ENCODE measurements around the gene RERE. TPM values are rescaled to one million over a fixed set of nuclear protein-coding genes. Genes with fewer than 3 reads are reported as not detected.

RERE gene
- total RNA-seq, 1 experiment from 2014 or later: 217 TPM

DNA sequence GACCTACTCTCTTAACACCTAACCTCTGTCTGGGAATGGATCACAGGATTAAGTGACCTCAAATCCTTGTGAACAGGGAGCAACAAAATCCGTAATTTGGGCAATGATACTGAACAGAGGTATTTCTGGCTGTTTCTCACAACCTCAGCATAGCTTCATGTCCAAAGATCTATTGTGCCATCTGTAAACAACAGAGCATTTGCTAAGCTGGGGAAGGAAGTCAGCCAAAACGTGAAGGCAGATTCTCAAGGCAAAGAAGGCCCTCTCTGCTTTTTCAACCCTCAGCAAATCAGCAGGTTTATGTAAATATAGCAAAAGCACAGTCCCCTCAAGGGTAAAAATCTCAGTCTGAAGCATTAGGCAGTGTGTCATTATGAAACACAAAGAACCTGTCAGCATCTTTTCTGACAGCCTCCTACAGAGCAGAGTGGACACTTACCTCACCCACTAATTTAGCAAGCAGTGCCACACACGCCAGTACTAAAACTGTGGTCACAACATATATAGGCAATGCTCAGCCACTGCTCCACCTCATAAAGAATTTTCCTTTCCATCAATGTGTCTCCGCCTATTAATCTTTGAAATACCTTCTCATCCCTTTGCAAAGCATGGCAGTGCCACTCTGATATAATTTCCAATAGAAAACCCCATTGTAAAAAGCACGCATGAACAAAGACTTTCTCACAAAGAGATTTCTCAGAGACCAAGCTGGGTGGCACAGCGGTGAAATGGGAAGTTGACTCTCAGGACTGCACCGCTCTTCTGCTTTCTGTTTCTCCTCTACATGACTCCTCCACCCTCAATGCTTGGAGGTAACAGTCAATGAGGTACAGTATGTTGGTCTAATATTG lies 188.0 kb downstream of the RERE start:
- intact Hi-C loops (cut with micrococcal nuclease; ENCODE audit: unreplicated experiment) (no loop called here), in situ Hi-C loops (cut with HindIII; ENCODE audit: low pct_unique_long_range_greater_than_20kb, low sequenced_read_pairs) (no loop called here)
- Histone ChIP-seq H3K36me3 (ENCODE audit: control insufficient read depth, insufficient read depth, low read length) (no peaks in the 10 kb centered on the region), H3K4me3 (ENCODE audit: low read depth in 2 of 2, low read length in 2 of 2) (no peak overlapping the region), H3K27me3 (ENCODE audit: control insufficient read depth, insufficient read depth, low read length) (no peaks in the 10 kb centered on the region), H3K4me1 (ENCODE audit: control insufficient read depth, insufficient read depth, low read length) (peaks cover 37% of the 10 kb centered on the region), H3K9me3 (ENCODE audit: control insufficient read depth, insufficient read depth, low read depth, low read length) (no peaks in the 10 kb centered on the region), H3K27ac (ENCODE audit: low read length) (no peak overlapping the region)
- ChIA-PET CTCF (no interaction called here), POLR2A (no interaction called here)
- TF ChIP-seq, protein P1, sequence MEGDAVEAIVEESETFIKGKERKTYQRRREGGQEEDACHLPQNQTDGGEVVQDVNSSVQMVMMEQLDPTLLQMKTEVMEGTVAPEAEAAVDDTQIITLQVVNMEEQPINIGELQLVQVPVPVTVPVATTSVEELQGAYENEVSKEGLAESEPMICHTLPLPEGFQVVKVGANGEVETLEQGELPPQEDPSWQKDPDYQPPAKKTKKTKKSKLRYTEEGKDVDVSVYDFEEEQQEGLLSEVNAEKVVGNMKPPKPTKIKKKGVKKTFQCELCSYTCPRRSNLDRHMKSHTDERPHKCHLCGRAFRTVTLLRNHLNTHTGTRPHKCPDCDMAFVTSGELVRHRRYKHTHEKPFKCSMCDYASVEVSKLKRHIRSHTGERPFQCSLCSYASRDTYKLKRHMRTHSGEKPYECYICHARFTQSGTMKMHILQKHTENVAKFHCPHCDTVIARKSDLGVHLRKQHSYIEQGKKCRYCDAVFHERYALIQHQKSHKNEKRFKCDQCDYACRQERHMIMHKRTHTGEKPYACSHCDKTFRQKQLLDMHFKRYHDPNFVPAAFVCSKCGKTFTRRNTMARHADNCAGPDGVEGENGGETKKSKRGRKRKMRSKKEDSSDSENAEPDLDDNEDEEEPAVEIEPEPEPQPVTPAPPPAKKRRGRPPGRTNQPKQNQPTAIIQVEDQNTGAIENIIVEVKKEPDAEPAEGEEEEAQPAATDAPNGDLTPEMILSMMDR (IDR thresholded peaks at IDR 0.05): no peak
- TF ChIP-seq, protein P2, sequence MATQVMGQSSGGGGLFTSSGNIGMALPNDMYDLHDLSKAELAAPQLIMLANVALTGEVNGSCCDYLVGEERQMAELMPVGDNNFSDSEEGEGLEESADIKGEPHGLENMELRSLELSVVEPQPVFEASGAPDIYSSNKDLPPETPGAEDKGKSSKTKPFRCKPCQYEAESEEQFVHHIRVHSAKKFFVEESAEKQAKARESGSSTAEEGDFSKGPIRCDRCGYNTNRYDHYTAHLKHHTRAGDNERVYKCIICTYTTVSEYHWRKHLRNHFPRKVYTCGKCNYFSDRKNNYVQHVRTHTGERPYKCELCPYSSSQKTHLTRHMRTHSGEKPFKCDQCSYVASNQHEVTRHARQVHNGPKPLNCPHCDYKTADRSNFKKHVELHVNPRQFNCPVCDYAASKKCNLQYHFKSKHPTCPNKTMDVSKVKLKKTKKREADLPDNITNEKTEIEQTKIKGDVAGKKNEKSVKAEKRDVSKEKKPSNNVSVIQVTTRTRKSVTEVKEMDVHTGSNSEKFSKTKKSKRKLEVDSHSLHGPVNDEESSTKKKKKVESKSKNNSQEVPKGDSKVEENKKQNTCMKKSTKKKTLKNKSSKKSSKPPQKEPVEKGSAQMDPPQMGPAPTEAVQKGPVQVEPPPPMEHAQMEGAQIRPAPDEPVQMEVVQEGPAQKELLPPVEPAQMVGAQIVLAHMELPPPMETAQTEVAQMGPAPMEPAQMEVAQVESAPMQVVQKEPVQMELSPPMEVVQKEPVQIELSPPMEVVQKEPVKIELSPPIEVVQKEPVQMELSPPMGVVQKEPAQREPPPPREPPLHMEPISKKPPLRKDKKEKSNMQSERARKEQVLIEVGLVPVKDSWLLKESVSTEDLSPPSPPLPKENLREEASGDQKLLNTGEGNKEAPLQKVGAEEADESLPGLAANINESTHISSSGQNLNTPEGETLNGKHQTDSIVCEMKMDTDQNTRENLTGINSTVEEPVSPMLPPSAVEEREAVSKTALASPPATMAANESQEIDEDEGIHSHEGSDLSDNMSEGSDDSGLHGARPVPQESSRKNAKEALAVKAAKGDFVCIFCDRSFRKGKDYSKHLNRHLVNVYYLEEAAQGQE (IDR thresholded peaks at IDR 0.05; ENCODE audit: insufficient read depth in 1 of 2, low read depth in 2 of 2, low read length in 1 of 2): no peak
- no peak for TF ChIP-seq TCF7L2 (IDR thresholded peaks at IDR 0.05; ENCODE audit: low read depth, low read length)
- no TSS peak for BruUV-seq (replicated peaks)
- DNase-seq (ENCODE audit: low read depth, low spot score): no peak
- no peak for ATAC-seq

DNA sequence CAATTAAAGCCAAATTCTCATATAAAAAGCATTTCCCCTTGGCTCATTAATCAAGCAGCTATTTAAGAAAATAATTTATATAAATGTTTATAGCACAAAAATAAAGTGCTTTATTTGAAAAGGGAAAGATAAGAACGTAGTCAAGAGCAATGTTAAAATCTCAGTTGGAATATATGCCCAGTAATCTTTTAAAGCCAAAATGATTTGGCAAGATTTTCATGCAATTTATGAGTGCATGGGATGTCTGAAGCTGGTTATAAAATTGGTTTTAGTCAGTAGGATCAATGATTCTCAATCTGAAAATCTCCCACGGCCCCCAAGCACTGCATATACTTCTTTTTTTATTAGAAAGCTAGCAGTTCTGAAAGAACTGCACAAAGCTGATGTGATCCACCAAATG lies 188.8 kb downstream of the RERE start:
- H3K9me3 ChIP-seq (ENCODE audit: control insufficient read depth, insufficient read depth, low read depth, low read length): no peaks in the 10 kb centered on the region
- POLR2A ChIA-PET: no interaction called here
- ATAC-seq: no peak
- no TSS peak for BruUV-seq (replicated peaks)
- CTCF ChIA-PET: interaction anchor here (0.6 kb wide), 1 partner anchor 396 kb away, joined by 6 read pairs; no protein-coding TSS in a partner anchor
- no peak overlapping the region for H3K27ac ChIP-seq (ENCODE audit: low read length)
- H3K4me3 ChIP-seq (ENCODE audit: low read depth in 2 of 2, low read length in 2 of 2): no peak overlapping the region
- H3K36me3 ChIP-seq (ENCODE audit: control insufficient read depth, insufficient read depth, low read length): no peaks in the 10 kb centered on the region
- TF ChIP-seq TCF7L2 (IDR thresholded peaks at IDR 0.05; ENCODE audit: low read depth, low read length) (no peak), POLR2AphosphoS5 (IDR thresholded peaks at IDR 0.05; ENCODE audit: low read depth, low read length) (no peak), SIN3A (IDR thresholded peaks at IDR 0.05; ENCODE audit: borderline replicate concordance, insufficient read depth, low read depth, low read length) (no peak)
- TF ChIP-seq, protein P2 (IDR thresholded peaks at IDR 0.05; ENCODE audit: insufficient read depth in 1 of 2, low read depth in 2 of 2, low read length in 1 of 2): no peak
- TF ChIP-seq, protein P1 (IDR thresholded peaks at IDR 0.05): no peak
- DNase-seq (ENCODE audit: low read depth, low spot score): no peak
- intact Hi-C loops (cut with micrococcal nuclease; ENCODE audit: unreplicated experiment): no loop called here
- in situ Hi-C loops (cut with HindIII; ENCODE audit: low pct_unique_long_range_greater_than_20kb, low sequenced_read_pairs): no loop called here
- H3K4me1 ChIP-seq (ENCODE audit: control insufficient read depth, insufficient read depth, low read length): peaks cover 38% of the 10 kb centered on the region
- no peaks in the 10 kb centered on the region for H3K27me3 ChIP-seq (ENCODE audit: control insufficient read depth, insufficient read depth, low read length)

Measured in Panc1 (cell line).